MM.1S (cell line): ENCODE measurements around the gene GPER1.

Experiments
- DNase-seq: peaks from one replicate; pipeline ENCODE4 v3.0.0-alpha.2; 2015
- H2AFZ ChIP-seq: fragments of 300-600 bp; sonication (generic); 2 replicates; pipeline ENCODE4 v1.6.0; 2016; ENCODE audit warnings: antibody characterized with exemption, low read length
- H3F3A ChIP-seq: fragments of 300-600 bp; sonication (generic); 2 replicates; pipeline ENCODE4 v1.6.1; 2016; ENCODE audit warnings: mild to moderate bottlenecking, antibody characterized with exemption, low read length, moderate library complexity, mixed read lengths; ENCODE audit not compliant: insufficient read depth
- H3K27ac ChIP-seq: fragments of 300-600 bp; sonication (generic); 2 replicates; pipeline ENCODE4 v1.5.1; 2016; ENCODE audit warnings: mild to moderate bottlenecking, low read length
- H3K27me3 ChIP-seq: fragments of 300-600 bp; sonication (generic); replicated peaks from 2 replicates; pipeline ENCODE4 v1.6.0; 2016; ENCODE audit warnings: low read length; ENCODE audit not compliant: insufficient read depth
- H3K36me3 ChIP-seq: fragments of 300-600 bp; sonication (generic); replicated peaks from 2 replicates; pipeline ENCODE4 v1.6.1; 2016; ENCODE audit warnings: mild to moderate bottlenecking, low read length, mixed read lengths; ENCODE audit not compliant: insufficient read depth
- H3K4me1 ChIP-seq: fragments of 300-600 bp; sonication (generic); 2 replicates; pipeline ENCODE4 v1.6.1; 2016; ENCODE audit warnings: low read length, mixed read lengths
- H3K4me2 ChIP-seq: fragments of 300-600 bp; sonication (generic); 2 replicates; pipeline ENCODE4 v1.6.0; 2016; ENCODE audit warnings: low read depth, low read length
- H3K4me3 ChIP-seq: fragments of 300-600 bp; sonication (generic); 2 replicates; pipeline ENCODE4 v1.5.1; 2016; ENCODE audit warnings: low read length, mixed read lengths
- H3K79me2 ChIP-seq: fragments of 300-600 bp; sonication (generic); 2 replicates; pipeline ENCODE4 v1.6.1; 2016; ENCODE audit warnings: mixed run types, low read length, mixed read lengths
- H3K9ac ChIP-seq: fragments of 300-600 bp; sonication (generic); 2 replicates; pipeline ENCODE4 v1.6.1; 2016; ENCODE audit warnings: low read length, mixed read lengths
- H3K9me2 ChIP-seq: fragments of 300-600 bp; sonication (generic); replicated peaks from 2 replicates; pipeline ENCODE4 v1.6.1; 2016; ENCODE audit warnings: mild to moderate bottlenecking, low read length, mixed read lengths; ENCODE audit not compliant: insufficient read depth
- H3K9me3 ChIP-seq: fragments of 300-600 bp; sonication (generic); replicated peaks from 2 replicates; pipeline ENCODE4 v1.6.1; 2016; ENCODE audit warnings: mild to moderate bottlenecking, low read length, mixed read lengths; ENCODE audit not compliant: insufficient read depth
- H4K20me1 ChIP-seq: fragments of 300-600 bp; sonication (generic); 2 replicates; pipeline ENCODE4 v1.6.1; 2016; ENCODE audit warnings: mild to moderate bottlenecking, low read length, moderate library complexity, mixed read lengths; ENCODE audit not compliant: insufficient read depth
- CTCF ChIP-seq: fragments of 300-600 bp; sonication (generic); IDR thresholded peaks from 2 replicates; pipeline ENCODE4 v1.5.1; 2016; ENCODE audit warnings: antibody characterized with exemption, low read length, mixed read lengths
- EZH2 ChIP-seq: fragments of 300-600 bp; sonication (generic); optimal IDR thresholded peaks from 2 replicates; pipeline ENCODE3; 2017; ENCODE audit warnings: low read depth, mild to moderate bottlenecking, antibody characterized with exemption, low read length, mixed read lengths
- EZH2phosphoT487 ChIP-seq: fragments of 300-600 bp; sonication (generic); IDR thresholded peaks from 2 replicates; pipeline ENCODE4 v1.6.1; 2018; ENCODE audit warnings: antibody characterized with exemption, low read length

Gene GPER1

GRCh38 chr7:1059200-1060091, 28.5 kb upstream of the GPER1 start:
- Histone ChIP-seq H3K27ac (no peak overlapping the region), H3K9me3 (no peaks in the 10 kb centered on the region), H3K4me1 (no peaks in the 10 kb centered on the region), H3K9me2 (no peaks in the 10 kb centered on the region), H3K36me3 (no peaks in the 10 kb centered on the region), H3F3A (no peaks in the 10 kb centered on the region), H4K20me1 (no peaks in the 10 kb centered on the region), H3K79me2 (no peaks in the 10 kb centered on the region), H3K4me3 (no peak overlapping the region), H2AFZ (no peak overlapping the region), H3K9ac (no peak overlapping the region), H3K27me3 (no peaks in the 10 kb centered on the region), H3K4me2 (no peak overlapping the region)
- TF ChIP-seq EZH2: no peak
- TF ChIP-seq EZH2phosphoT487: no peak
- no peak for TF ChIP-seq CTCF
- DNase-seq: no peak

- H3K9ac ChIP-seq: no peak overlapping the region
- no peaks in the 10 kb centered on the region for H3K79me2 ChIP-seq
- no peak overlapping the region for H3K4me3 ChIP-seq
- H3K27me3 ChIP-seq: no peaks in the 10 kb centered on the region
- no peaks in the 10 kb centered on the region for H3F3A ChIP-seq
- H3K4me2 ChIP-seq: no peak overlapping the region
- no peaks in the 10 kb centered on the region for H3K4me1 ChIP-seq
- H3K36me3 ChIP-seq: no peaks in the 10 kb centered on the region
- DNase-seq: no peak
- H3K9me2 ChIP-seq: no peaks in the 10 kb centered on the region
- H2AFZ ChIP-seq: no peak overlapping the region
- H3K9me3 ChIP-seq: no peaks in the 10 kb centered on the region
- no peak overlapping the region for H3K27ac ChIP-seq
- H4K20me1 ChIP-seq: no peaks in the 10 kb centered on the region
- TF ChIP-seq EZH2 (no peak), CTCF (no peak), EZH2phosphoT487 (no peak)
Measured at GRCh38 chr7:1060315-1061072, 27.4 kb upstream of the GPER1 start.

- no peak overlapping the region for H3K9ac ChIP-seq
Measured at GRCh38 chr7:1061180-1061579, 26.7 kb upstream of the GPER1 start.

More at GRCh38 chr7:1061180-1061579, 26.7 kb upstream of the GPER1 start:
- Histone ChIP-seq H3K36me3 (no peaks in the 10 kb centered on the region), H3K79me2 (no peaks in the 10 kb centered on the region), H3K4me3 (no peak overlapping the region), H3K9me3 (no peaks in the 10 kb centered on the region), H3K27me3 (no peaks in the 10 kb centered on the region), H4K20me1 (no peaks in the 10 kb centered on the region), H2AFZ (no peak overlapping the region), H3K9me2 (no peaks in the 10 kb centered on the region), H3K4me1 (no peaks in the 10 kb centered on the region), H3F3A (no peaks in the 10 kb centered on the region), H3K27ac (no peak overlapping the region), H3K4me2 (no peak overlapping the region)
- DNase-seq: no peak
- TF ChIP-seq EZH2 (no peak), CTCF (no peak), EZH2phosphoT487 (no peak)
